GM19467 (cell line): Measurements from ENCODE around the gene GARIN1A.

ENCODE experiments used
- ATAC-seq: cut with Tn5 transposase; IDR thresholded peaks from one replicate; pipeline ENCODE4 v1.9.1; 2021; ENCODE audit warnings: mild to moderate bottlenecking, moderate library complexity; ENCODE audit not compliant: unreplicated experiment

Gene GARIN1A

GRCh38 chr7:128710481-128710880, 38.4 kb downstream of the GARIN1A start:
- ATAC-seq = no peak

- ATAC-seq = no peak
These were observed 41.7 kb downstream of the GARIN1A start for GRCh38 chr7:128713794-128714193.

GRCh38 chr7:128714701-128715495, 42.8 kb downstream of the GARIN1A start:
- no peak for ATAC-seq

- no peak for ATAC-seq
These were observed 47.0 kb downstream of the GARIN1A start for GRCh38 chr7:128718967-128719642.

GRCh38 chr7:128721376-128721775, 49.3 kb downstream of the GARIN1A start:
- ATAC-seq = no peak
